ENCODE measurements around the gene DYNLL1.
"Not testable (repeated sequence)": the region's sequence is repeated elsewhere in the genome, so short reads cannot be mapped to it uniquely, and the experiment has no call there.

Gene DYNLL1

DNA sequence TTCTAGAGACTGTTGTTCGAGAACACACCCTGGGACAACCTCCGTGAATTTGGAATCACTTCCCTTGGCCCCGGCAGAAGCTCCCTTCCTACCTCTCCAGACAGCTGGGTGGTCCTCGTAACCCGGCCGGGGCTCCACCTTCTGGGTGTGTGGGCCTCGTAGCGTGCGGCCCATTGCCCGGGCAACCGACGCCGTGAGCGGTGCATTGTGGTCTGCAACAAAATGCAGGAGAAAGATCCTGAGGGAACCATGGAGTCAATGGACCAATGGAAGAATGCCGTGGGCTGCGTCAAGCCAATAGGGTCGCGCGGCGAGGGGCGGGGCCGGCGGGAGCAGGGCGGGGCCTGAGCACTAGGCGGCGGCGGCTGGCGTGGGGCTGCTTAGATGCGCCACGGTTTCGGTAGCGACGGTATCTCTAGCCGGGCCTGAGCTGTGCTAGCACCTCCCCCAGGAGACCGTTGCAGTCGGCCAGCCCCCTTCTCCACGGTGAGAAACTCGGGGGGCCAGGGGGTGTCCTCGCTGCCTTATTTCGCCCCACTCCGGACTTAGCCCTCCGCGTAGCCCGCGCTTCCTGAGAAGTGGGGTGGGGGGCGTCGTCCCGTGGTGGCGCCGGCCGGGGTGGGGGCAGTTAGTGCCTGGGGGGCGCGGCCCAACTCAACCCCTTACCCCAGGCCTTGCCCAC, at the start of gene DYNLL1:
TSS of gene DYNLL1 (plus strand) at position 383 of the 682 bp plus-strand sequence. CDS start 309 bp downstream, outside the sequence.
- H3K9me3 Mint-ChIP-seq = no peaks in the 10 kb centered on the region
- H3K27me3 Mint-ChIP-seq = no peaks in the 10 kb centered on the region
- peak within 1 kb of the TSS; percentile 93 for H3K4me3 Mint-ChIP-seq
- peak within 1 kb of the TSS; percentile 83 for H3K27ac Mint-ChIP-seq
- H3K4me1 Mint-ChIP-seq (ENCODE audit: low read depth) = peaks cover 21% of the 10 kb centered on the region
- intact Hi-C loops (cut with micrococcal nuclease) = loop anchor here (1.0 to 2.0 kb wide), 4 partner anchors 27 to 57 kb away; partner anchors contain the start of genes COQ5, COX6A1, RNF10 and SRSF9
- H3K36me3 Mint-ChIP-seq (ENCODE audit: low read depth) = peaks cover 49% of the 10 kb centered on the region

DNA sequence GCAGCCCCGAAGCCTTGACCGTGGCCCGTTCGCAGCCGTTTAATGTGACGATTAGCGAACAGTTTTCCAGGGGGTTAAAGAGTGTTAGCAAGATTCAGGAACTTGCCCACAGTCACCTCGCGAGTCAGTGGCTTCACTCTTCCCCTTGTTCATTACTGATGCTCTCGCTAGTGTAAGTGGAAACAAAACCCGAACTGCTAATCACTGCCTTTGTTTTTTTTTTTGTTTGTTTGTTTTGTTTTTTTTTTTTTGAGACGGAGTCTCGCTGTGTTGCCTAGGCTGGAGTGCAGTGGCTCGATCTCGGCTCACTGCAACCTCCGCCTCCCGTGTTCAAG, 49.1 kb upstream of the DYNLL1 start:
- H3K9me3 Mint-ChIP-seq; H3K27me3 Mint-ChIP-seq; intact Hi-C loops (cut with micrococcal nuclease): not testable (repeated sequence)
- peaks cover 32% of the 10 kb centered on the region for H3K4me1 Mint-ChIP-seq (ENCODE audit: low read depth)
- peaks cover 65% of the 10 kb centered on the region for H3K36me3 Mint-ChIP-seq (ENCODE audit: low read depth)
- H3K27ac Mint-ChIP-seq = peak overlapping the region; percentile 99
- peak overlapping the region; percentile 87 for H3K4me3 Mint-ChIP-seq

DNA sequence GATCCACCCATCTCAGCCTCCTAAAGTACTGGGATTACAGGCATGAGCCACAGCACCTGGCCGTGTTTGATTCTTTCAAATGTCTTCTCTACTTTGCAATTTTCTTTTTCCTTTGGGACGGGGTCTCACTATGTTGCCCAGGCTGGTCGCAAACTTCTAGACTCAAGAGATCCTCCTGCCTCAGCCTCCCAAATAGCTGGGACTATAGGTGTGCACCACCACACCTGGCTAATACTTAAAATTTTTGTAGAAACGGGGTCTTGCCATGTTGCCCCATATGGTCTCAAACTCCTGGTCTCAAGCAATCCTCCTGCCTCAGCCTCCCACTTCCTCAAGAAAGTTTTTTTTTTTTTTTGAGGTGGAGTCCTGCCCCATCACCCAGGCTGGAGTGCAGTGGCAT, 47.9 kb upstream of the DYNLL1 start:
- Mint-ChIP-seq H3K9me3 (no peaks in the 10 kb centered on the region), H3K27me3 (no peaks in the 10 kb centered on the region), H3K27ac (no peak overlapping the region), H3K36me3 (ENCODE audit: low read depth) (peaks cover 63% of the 10 kb centered on the region), H3K4me3 (no peak overlapping the region), H3K4me1 (ENCODE audit: low read depth) (peaks cover 32% of the 10 kb centered on the region)
- intact Hi-C loops (cut with micrococcal nuclease) = no loop called here

DNA sequence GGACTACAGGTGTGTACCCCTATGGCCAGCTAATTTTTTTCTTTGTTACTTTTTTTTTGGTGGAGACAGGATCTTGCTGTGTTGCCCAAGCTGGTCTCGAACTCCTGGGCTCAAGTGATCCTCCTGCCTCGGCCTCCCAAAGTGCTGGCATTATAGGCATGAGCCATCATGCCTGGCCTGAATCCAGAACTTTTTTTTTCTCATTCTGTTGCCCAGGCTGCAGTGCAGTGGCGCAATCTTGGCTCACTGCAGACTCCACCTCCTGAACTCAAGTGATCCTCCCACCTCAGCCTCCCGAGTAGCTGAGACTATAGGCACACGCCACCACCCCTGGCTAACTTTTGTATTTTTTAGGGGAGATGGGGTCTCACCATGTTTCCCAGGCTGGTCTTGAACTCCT, 43.4 kb upstream of the DYNLL1 start:
- H3K9me3 Mint-ChIP-seq = not testable (repeated sequence)

GRCh38 chr12:120453060-120453750, 42.7 kb upstream of the DYNLL1 start:
- Mint-ChIP-seq H3K4me1 (ENCODE audit: low read depth) (peaks cover 16% of the 10 kb centered on the region), H3K36me3 (ENCODE audit: low read depth) (peaks cover 83% of the 10 kb centered on the region), H3K4me3 (no peak overlapping the region), H3K27me3 (no peaks in the 10 kb centered on the region), H3K27ac (no peak overlapping the region), H3K9me3 (no peaks in the 10 kb centered on the region)
- intact Hi-C loops (cut with micrococcal nuclease) = no loop called here

More for the DNA sequence above, 43.4 kb upstream of the DYNLL1 start:
- H3K27me3 Mint-ChIP-seq; H3K27ac Mint-ChIP-seq; H3K4me3 Mint-ChIP-seq; intact Hi-C loops (cut with micrococcal nuclease): not testable (repeated sequence)
- peaks cover 23% of the 10 kb centered on the region for H3K4me1 Mint-ChIP-seq (ENCODE audit: low read depth)
- H3K36me3 Mint-ChIP-seq (ENCODE audit: low read depth) = peaks cover 82% of the 10 kb centered on the region

DNA sequence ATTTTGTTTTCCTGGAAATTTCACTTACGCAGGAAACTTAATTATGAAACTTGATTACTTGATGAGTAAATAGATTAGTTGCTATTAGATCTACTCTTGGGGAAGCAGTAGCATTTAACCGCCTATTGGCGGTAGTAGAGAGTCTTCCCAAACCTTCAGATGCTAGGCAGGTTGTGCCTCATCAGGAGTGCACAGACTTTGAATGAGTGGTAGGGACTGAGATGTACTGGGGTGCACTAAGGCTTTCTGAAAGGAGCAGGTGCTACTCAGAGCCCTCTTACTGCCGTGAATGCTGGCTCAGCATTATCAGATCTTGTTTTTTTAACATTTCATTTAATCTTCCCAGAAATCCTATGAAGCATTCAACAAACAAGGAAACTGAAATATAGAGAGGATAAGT, 41.9 kb upstream of the DYNLL1 start:
- intact Hi-C loops (cut with micrococcal nuclease) = no loop called here
- Mint-ChIP-seq H3K36me3 (ENCODE audit: low read depth) (peaks cover 83% of the 10 kb centered on the region), H3K9me3 (no peaks in the 10 kb centered on the region), H3K27ac (no peak overlapping the region), H3K27me3 (no peaks in the 10 kb centered on the region), H3K4me3 (no peak overlapping the region), H3K4me1 (ENCODE audit: low read depth) (peaks cover 15% of the 10 kb centered on the region)

- intact Hi-C loops (cut with micrococcal nuclease) = no loop called here
- peaks cover 85% of the 10 kb centered on the region for H3K36me3 Mint-ChIP-seq (ENCODE audit: low read depth)
Observed at GRCh38 chr12:120455302-120455701, 40.6 kb upstream of the DYNLL1 start.

DNA sequence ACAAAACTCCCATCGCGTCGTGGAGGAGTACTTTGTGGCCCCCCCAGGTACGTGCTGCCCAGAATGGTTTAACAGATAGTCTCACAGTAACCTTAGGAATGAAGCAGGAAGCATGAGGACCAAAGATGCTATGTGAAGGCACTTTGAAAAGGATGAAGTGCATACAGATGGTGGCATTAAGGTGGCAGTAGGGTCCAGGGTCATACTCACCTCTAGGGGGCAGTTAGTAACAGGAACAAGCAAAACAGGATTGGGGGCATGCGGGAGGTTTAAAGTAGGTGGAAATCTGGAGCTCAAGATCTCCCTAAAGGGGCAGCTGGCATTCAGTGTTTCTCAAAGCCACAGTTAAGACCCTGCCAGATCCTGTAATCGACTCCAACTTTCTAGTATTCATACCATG, 38.8 kb upstream of the DYNLL1 start:
- intact Hi-C loops (cut with micrococcal nuclease) = no loop called here
- Mint-ChIP-seq H3K27me3 (no peaks in the 10 kb centered on the region), H3K4me3 (no peak overlapping the region)

More at GRCh38 chr12:120455302-120455701, 40.6 kb upstream of the DYNLL1 start:
- Mint-ChIP-seq H3K9me3 (no peaks in the 10 kb centered on the region), H3K4me3 (no peak overlapping the region), H3K4me1 (ENCODE audit: low read depth) (peaks cover 10% of the 10 kb centered on the region), H3K27me3 (no peaks in the 10 kb centered on the region), H3K27ac (no peak overlapping the region)

GRCh38 chr12:120460157-120460556, 35.8 kb upstream of the DYNLL1 start:
- peaks cover 100% of the 10 kb centered on the region for H3K36me3 Mint-ChIP-seq (ENCODE audit: low read depth)
- intact Hi-C loops (cut with micrococcal nuclease) = no loop called here
- H3K27ac Mint-ChIP-seq = no peak overlapping the region

More for the DNA sequence above, 38.8 kb upstream of the DYNLL1 start:
- H3K27ac Mint-ChIP-seq = no peak overlapping the region
- H3K9me3 Mint-ChIP-seq = no peaks in the 10 kb centered on the region
- H3K36me3 Mint-ChIP-seq (ENCODE audit: low read depth) = peaks cover 96% of the 10 kb centered on the region
- H3K4me1 Mint-ChIP-seq (ENCODE audit: low read depth) = peaks cover 10% of the 10 kb centered on the region

DNA sequence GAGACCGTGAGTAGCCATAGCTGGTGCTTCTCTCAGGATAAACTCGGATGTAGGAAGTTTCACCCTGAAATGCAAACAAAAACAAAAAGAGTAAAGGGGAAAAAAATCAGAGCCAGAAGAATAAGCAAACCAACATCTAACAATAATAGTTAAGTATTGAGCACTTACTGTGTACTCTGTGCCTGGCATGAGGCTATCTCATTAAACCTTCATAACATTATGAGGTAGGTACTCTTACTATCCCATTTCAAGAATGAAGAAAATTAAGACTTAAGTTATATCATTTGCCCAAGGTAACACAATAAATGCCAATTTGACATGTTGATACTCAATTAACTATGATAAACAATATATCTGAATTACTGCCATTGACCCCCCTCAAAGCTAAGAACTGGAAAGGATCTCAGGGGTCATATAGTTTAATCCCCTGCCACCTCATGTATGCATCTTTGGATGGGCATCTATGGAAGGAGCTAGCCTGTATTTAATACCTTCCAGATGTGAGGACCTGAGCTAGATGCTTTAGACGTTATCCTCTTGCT, 33.7 kb upstream of the DYNLL1 start:
- Mint-ChIP-seq H3K4me3 (no peak overlapping the region), H3K9me3 (no peaks in the 10 kb centered on the region), H3K27ac (no peak overlapping the region), H3K27me3 (no peaks in the 10 kb centered on the region), H3K4me1 (ENCODE audit: low read depth) (peaks cover 19% of the 10 kb centered on the region), H3K36me3 (ENCODE audit: low read depth) (peaks cover 98% of the 10 kb centered on the region)
- intact Hi-C loops (cut with micrococcal nuclease) = no loop called here

More at GRCh38 chr12:120460157-120460556, 35.8 kb upstream of the DYNLL1 start:
- no peaks in the 10 kb centered on the region for H3K9me3 Mint-ChIP-seq
- peaks cover 12% of the 10 kb centered on the region for H3K4me1 Mint-ChIP-seq (ENCODE audit: low read depth)
- H3K4me3 Mint-ChIP-seq = no peak overlapping the region
- H3K27me3 Mint-ChIP-seq = no peaks in the 10 kb centered on the region

- Mint-ChIP-seq H3K9me3 (no peaks in the 10 kb centered on the region), H3K27ac (no peak overlapping the region), H3K4me1 (ENCODE audit: low read depth) (peaks cover 31% of the 10 kb centered on the region), H3K36me3 (ENCODE audit: low read depth) (peaks cover 97% of the 10 kb centered on the region), H3K27me3 (no peaks in the 10 kb centered on the region), H3K4me3 (no peak overlapping the region)
- intact Hi-C loops (cut with micrococcal nuclease) = no loop called here
Observed at GRCh38 chr12:120463712-120464111, 32.2 kb upstream of the DYNLL1 start.

- Mint-ChIP-seq H3K9me3 (no peaks in the 10 kb centered on the region), H3K4me3 (no peak overlapping the region), H3K27me3 (no peaks in the 10 kb centered on the region), H3K36me3 (ENCODE audit: low read depth) (peaks cover 86% of the 10 kb centered on the region), H3K27ac (no peak overlapping the region), H3K4me1 (ENCODE audit: low read depth) (peaks cover 43% of the 10 kb centered on the region)
- intact Hi-C loops (cut with micrococcal nuclease) = loop anchor here (2.0 kb wide), 1 partner anchor 109 kb away; no protein-coding TSS in a partner anchor
Observed at GRCh38 chr12:120465756-120466155, 30.2 kb upstream of the DYNLL1 start.

- H3K4me1 Mint-ChIP-seq (ENCODE audit: low read depth) = peaks cover 43% of the 10 kb centered on the region
- H3K9me3 Mint-ChIP-seq = no peaks in the 10 kb centered on the region
- H3K4me3 Mint-ChIP-seq = no peak overlapping the region
- no peaks in the 10 kb centered on the region for H3K27me3 Mint-ChIP-seq
- no peak overlapping the region for H3K27ac Mint-ChIP-seq
- peaks cover 76% of the 10 kb centered on the region for H3K36me3 Mint-ChIP-seq (ENCODE audit: low read depth)
- intact Hi-C loops (cut with micrococcal nuclease) = loop anchor here (2.0 kb wide), 1 partner anchor 110 kb away; no protein-coding TSS in a partner anchor
Observed at GRCh38 chr12:120466560-120467315, 29.2 kb upstream of the DYNLL1 start.

Measured in dendritic cell treated with granulocyte-macrophage colony-stimulating factor and Interleukin-4, amounts not matched to agents 40 ng/mL and 50 ng/mL, for 4 days (primary cell).